NCI-H128 (cell line): ENCODE data around the gene INHBB.
"Not testable (repeated sequence)": the region's sequence is repeated elsewhere in the genome, so short reads cannot be mapped to it uniquely, and the experiment has no call there.

Experiments
- DNase-seq: peaks from one replicate; lab custom pipeline; 2025; ENCODE audit not compliant: unreplicated experiment; lab: John Stamatoyannopoulos, UW

Gene INHBB

DNA sequence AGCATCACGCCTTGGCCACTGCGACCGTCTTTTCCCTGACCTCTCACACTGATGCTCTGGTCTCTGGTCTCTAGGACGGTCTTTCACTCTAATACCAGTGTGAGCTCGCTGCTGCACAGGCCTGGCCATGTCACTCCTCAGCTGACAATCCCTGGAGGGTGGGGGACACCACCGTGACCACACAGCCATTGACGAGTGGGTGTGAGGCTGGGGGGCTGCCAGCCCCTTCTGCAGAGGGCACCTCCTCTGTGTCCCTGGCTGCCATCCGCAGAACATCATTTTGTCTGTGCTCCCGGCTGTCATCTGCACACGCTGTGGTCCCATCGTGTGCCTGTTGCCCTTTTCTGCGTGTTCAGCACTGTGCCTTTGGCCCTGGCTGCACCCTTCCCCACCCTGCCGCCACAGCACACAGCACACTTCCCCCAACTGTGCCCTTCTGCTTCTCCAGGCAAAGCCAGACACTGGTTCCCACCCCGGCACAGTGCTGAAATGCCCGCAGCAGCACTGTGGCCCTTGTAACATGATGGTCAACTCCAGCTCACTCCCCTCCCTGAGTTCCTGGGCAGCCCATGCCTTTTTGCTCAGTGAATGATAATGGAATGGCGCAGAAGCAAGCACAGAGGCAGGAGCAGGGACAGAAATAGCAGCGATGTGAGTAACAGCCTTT is 30.4 kb upstream of the INHBB start:
- no peak for DNase-seq

DNA sequence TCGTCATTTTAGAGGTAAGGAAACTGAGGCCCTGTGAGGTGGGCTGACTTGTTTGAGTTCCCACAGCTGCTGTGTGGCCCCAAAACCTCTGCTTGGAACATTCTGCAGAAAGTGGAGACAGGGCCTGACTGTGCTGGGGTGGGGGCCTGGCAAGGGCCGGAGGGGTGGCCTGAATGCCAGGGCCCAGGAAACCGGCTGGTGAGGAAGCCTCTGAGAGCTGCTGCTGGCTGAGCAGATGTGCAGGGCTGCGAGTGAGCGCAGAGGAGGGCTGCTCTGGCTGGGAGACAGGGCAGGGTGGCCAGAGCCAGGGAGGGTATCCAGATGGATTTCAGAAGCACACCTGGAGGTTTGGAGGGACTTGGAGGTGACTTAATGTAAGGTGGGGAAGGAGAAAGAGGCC is 29.9 kb upstream of the INHBB start:
- DNase-seq, result no peak

DNA sequence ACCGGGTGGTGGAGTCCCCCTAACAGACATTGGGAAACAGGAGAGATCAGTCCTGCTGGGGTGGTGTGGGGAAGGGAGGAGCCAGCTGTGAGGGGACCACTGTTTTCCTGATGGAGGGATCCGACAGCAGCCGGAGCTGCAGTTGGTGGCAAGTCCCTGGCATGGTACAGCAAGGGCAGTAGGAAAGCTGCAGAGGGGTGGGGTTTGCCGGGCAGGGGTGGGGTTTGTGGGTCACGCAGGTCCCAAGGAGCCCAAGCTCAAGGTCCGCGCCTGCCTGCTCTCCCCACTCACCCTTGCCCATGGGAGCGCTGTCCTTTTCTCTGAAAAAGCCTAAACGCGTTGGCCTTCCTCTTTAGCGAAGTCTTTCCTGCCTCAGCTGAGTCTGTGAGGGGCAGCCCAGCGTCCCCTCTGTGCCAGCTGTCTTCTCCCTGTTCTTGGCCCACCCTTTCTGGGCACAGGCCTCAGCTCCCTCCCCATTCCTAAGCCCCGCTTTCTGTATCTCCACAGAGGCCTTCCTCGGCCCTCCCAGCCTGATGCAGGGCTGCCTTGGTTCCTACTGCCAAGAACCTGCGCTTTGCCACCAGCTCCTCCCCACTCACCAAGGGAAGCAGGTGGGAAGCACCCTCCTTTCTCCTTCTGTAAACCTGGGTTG is 29.3 kb upstream of the INHBB start:
- no peak for DNase-seq

DNA sequence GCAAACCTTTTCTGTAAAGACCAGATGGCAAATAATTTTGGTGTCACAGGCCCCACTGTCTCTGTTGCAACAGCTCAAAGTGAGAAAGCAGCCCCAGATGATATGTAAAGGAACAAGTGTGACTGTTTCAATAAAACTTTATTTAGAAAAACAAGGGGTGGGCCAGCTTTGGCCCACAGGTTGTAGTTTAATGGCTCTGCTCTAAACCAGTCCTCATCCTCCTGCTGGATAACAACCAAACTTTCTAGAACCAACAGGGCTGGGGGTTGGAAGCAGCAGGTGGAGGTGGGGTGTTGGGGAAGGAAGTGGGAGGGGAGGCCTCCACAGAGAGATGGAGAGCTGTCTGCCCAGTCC is 28.8 kb upstream of the INHBB start:
- no peak for DNase-seq

DNA sequence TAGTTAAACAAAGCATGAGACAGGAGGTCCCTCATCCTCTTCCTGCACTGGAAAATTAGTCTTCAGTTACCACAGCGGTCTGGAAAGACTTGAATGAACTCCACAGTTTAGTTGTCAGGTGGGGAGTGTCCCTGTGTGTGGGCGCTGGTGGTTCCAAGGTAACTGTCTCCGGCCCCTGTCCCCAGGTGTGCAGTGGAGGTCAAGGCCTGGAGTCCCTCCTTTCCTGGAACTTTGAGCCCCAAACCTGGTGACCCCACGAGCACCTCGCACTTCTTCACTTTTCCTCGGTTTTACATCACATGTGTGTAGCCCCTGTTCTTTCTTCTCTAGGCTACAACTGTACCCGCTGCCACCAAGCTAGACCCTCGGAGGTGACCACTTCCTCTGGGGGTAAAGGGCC is 28.0 kb upstream of the INHBB start:
- no peak for DNase-seq

DNA sequence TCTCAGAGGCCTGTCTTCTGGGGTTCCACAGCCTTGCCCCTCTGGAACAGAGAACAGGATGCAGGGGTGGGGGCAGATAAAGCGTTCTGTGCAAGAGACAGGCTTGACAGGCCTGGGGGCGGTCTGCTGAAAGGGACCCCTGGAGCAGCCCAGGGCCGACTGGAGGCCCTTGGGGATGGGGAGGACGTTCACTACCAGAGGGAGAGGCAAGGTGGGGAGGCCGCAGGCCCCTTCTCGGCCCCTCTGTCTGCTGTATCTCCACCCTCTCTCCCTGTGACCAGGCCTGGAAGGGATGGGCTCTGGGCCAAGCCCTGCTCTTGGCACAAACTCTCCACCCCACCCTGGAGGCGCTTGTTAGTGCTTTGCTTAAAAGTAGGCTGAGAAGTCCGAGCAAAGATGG is 27.3 kb upstream of the INHBB start:
- DNase-seq, result no peak

DNA sequence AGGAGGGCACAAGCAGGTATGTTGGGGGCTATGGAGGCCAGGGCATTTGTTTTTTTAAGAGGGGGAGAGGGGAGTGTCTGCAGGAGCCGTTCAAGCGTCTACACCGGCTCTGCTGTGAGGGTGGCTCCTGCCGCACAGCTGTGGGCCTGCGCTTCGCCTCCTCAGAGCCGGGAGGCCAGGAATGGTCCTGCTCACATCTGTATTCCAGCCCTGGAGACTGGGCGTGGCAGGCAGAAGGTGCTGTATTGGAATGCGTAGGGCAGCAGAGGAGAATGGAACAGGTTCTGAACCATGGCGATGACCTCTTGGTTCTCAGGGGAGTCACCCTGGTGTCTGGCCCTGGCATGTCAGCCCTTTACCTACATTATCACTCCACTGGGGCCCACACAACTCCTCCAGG is 26.8 kb upstream of the INHBB start:
- no peak for DNase-seq

DNA sequence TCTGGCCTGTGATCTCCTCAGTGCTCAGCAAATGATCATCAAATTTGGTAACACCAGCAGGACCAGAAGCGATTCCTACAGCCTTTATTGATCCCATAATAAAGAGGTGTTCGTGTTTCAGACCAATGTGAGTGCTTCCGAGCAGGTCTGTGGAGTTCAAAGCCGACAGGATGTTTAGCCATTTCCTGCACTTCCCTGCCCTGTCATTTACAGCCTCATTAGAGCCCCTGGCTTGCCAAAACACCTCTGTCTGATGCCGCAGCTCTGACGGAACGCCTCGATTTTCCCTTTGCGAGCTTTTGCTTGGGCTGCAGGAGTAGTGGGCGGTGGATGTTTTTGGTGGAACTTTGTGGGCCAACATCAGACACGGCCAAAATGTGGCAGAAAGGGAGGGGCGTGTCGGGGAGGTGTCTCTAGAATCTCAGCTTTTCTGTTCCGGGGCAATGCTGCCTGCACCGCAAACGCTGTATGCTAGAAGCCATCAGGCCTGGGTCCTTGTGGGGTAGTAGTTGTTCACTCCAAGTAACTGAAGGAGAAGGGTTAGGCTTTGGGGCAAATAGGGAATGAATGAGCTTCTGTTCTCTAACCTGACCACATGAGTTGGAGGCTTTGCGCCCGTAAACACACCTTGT is 26.1 kb upstream of the INHBB start:
- no peak for DNase-seq

DNA sequence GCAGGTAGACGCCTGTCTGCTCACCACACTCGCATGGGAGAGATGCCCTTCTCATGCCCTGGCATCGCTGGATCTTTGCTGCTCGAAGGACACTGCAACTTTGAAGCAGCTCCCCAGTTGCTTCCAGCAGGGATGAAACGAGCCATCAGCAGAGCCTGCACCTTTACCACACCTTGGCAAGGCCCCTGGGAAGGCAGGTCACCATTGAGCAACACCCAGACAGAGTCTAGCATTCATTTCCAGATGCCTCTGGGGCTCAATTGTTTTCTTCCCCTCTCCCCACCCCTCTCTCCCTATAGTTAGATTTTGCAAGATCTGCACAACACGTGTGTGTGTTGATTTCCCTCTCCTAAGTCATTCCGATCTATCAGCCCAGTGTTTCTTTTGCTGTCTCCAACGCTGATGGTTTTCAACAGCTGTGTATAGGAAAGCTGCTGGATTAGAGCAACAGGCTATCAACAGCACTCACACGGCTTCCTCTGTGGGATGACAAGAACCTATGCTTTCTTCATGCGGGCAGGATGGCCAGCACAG is 25.6 kb upstream of the INHBB start:
- no peak for DNase-seq

DNA sequence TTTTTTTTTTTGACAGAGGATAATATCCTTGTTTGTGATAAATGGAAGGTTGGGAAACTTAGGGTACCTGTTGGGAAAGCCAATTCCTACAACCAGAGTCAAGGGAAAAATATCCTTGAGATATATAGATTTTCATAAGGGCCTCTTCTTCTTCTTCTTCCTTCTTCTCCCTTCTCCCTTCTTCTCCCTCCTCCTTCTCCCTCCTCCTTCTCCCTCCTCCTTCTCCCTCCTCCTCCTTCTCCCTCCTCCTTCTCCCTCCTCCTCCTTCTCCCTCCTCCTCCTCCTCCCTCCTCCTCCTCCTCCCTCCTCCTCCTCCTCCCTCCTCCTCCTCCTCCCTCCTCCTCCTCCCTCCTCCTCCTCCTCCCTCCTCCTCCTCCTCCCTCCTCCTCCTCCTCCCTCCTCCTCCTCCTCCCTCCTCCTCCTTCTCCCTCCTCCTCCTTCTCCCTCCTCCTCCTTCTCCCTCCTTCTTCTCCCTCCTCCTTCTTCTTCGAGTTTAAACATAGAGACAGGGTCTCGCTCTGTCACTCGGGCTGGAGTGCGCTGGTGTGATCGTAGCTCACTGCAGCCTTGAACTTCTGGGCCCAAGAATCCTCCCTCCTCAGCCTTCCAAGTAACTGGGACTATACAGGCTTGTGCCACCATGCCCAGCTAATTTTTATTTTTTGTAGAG is 24.9 kb upstream of the INHBB start:
- not testable (repeated sequence) for DNase-seq

DNA sequence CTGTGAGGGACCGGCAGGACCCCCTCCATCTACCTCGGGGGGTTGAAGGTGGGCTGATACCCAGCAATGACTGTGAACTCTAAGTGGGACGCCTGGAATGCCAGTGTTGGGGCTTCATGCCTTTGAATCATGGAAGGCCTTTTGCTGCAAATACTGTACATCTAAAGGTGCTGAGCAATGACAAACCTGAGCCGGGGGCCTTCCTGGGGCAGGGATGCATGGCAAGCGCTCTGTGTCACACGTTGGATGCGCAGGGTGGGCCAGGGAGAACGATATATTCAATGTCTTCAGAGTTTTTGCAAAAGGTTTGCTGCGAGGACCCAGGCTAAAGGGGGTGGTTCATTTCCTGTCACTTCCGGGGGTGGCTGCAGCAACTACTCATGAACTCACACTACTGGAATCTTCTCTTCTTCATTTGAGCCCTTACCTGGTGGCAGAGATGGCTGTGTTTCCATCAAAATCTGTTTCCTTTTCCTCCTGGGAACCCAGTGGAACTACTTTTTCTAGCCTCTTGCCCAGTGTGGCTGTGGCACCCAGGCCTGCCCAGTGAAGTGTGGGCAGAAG is 24.1 kb upstream of the INHBB start:
- no peak for DNase-seq

DNA sequence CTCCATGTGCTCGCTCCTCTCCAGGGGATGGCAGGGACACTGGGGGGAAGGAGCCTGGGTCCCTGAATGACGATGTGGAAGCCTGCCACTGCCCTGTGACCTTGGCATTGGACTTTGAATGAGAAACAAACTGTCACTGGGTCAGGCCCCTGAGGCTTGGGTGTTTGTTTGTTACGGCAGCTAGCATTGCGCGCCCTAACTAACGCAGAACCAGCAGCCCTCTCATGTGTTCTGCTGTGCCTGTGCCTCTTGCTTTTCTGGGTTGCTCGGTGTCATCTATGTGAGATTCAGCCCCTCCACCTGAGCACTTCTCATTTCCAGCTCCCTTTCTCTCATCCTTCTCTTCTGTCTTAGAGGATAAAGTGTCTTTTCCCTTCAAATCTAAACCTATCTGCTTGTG is 23.6 kb upstream of the INHBB start:
- no peak for DNase-seq

DNA sequence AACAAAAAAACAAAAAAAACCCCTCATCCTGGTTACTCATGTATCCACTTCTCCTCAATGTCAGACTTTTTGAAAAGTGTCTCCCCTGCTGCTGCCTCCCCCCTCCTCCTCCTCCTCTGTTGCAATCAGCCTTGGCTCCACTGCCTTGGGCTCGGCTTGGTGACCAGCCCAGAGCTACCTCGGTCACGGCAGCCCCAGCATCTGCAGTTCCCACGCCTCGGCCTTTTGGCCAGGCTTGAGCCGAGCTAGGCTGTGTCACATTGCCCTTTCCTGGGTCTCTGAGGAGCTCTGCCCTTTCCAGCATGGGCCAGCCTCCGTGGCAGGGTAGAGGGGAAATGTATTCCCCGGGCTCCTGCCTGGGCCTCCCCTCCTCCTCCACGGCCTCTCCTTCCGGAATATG is 22.7 kb upstream of the INHBB start:
- no peak for DNase-seq

DNA sequence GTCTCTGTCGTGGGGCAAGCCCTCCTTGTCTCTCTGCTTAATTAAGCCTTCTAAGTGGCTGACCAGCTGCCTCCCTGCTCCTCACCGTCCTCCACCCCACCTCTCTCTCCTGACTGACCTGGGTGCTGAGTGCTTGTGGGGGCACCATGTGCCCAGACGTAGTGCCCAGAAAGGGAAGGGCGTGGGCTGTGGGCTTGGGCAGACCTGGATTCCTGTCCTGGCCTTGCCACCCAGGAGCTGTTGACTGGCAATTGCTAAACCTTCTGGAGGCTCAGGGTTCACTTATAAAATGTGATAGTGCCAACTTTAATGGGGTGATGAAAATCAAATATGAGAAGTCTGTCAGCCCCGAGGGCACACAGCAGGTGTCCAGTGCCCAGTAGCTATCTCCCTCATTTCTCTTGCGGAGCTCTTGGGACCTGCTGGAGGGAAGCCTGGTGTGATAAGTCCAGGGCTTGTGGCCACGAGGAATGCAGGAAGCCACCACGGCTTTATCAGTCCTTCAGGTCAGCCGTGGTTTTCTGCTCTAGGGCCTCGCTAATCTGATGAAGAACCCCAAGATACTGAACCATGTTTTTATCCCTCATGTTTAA is 22.0 kb upstream of the INHBB start:
- DNase-seq, result no peak

DNA sequence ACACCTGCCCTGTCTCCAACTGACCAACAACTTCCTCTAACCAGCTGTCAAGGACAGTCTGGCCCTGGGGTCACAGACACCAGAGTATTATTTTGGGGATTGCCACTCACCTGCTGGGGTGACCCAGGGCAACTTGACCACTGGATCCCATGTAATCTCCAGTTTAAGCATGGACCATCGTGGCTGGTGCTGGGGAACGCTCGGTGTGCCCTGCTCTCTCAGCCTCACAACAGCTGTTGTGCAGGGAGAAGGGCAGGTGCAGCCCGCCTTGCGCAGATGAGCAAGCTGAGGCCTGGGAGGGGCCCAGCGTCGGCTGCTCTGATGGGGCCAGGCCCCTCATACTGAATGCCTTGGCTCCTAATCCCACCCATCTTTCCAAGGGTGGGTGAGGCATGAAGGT is 21.0 kb upstream of the INHBB start:
- DNase-seq, result no peak

DNA sequence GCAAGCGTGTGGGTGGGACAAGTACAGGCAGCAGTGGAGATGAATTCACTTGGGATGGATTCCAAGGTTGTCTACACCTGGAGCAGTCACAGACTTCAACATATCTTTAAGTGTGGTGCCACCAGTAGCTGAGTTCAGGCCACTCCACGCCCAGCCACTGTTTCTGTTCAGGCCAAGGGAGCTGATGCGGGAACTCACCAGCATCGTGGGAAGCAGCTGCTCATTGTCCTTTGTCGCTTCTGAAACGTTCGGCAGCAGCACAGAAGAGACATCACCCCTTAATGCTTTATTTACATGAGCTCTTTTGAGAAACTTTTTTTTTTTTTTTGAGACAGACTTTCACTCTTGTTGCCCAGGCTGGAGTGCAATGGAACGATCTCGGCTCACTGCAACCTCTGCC is 19.9 kb upstream of the INHBB start:
- no peak for DNase-seq

DNA sequence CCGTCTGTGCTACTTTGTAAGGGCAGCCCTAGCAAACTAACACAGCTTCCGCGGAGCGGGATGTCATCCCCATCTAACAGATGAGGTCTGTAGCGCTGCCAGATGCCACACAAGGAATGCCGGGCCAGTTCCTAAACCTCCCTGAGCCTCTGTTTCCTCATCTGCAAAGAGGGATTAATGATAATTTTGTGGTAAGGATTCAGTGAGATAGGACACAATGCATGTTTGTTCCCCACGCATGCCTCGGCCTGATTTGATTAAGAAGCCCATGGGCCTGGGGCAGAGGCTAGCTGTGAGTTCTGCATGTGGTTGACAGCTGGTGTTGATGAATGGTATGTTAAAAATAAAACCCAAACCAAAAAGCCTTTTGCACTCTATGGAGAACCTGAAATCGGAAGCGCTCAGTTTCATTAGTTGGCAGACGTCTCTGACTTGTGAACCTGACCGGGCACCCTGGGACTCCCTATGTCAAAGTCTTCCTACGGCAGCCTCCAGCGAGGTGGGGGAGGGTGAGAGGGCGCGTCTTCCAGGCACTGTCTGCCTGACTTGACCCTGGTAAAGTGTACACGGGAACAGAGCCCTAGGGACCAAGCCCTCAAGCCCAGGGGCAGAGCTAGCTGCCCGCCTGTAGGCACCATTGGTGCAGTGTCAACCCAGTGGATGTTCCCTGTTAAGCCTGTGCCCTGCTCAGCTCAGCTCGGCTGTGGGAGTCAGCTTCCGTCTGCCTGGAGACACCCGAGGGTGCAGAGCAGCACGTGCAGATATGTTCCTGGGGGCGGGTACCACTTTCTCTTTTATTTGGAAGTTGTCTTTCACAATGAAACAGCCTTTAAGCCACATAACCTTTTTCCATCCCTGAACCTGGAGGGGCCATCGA is 14.8 kb upstream of the INHBB start:
- DNase-seq, result no peak

DNA sequence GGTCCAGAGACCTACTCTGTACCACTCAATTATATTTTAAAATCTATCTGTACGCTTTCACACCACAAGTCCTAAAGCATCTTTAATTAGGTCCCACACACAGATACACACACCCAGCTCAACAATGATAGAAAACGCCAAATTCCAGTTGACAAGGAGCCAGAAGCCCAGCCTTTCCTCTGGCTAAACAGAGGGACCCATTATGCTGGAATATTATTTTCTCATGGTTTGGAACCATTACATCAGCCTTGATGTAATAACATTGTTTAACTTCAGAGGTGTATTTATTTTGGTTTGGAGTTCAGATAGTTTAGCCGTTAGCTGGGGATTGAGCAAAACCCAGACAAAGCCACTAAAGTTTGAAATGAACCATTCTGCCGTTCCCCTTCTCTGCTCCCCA is 14.0 kb upstream of the INHBB start:
- DNase-seq, result no peak

DNA sequence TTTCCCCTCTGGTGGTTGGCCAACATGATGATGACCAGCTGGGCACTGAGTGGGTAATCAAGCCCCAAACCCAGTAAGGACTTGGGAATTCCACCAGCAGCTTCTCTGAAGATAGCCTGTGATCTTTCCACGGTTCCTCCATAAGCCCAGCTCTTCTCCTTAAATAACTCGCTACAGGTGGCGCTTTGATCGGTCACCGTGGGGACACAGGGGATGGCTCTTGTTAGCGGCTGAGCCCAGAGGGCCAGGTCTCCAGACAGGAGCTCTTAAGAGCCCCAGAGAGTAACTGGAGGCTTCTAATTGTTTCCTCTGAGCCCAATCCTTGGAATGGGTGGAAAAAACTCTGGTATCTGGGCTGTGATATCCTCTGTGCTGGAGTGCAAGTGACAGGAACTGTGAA is 13.6 kb upstream of the INHBB start:
- no peak for DNase-seq

DNA sequence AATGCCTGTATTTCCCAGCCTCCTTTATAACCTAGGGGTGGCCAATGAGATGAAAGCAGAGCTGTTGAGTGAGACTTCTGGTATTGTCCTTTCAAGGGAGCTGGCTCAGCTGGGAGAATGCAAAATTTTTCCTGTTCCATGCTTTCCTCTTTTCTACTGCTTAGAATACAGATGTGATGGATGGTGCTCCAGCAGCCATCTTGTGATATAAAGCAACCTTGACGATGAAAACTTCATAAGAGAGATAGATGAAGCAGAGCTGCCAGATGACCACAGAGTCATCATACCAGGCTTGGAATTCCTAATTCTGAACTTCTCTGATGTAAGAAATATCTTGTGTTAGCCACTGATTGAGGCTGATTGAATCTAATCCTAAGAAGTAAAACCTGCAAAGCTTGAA is 11.9 kb upstream of the INHBB start:
- no peak for DNase-seq
